Karpas-422 (cell line): ENCODE measurements around the gene ATP5PB. TPM values are rescaled to one million over a fixed set of nuclear protein-coding genes. Genes with fewer than 3 reads are reported as not detected.

Experiments used
- DNase-seq: peaks from one replicate; pipeline ENCODE4 v3.0.0-alpha.2; 2015
- H2AFZ ChIP-seq: fragments of 200-600 bp; sonication (generic); 2 replicates; pipeline ENCODE4 v1.6.1; 2014; ENCODE audit warnings: antibody characterized with exemption, low read length, mixed read lengths
- H3K27ac ChIP-seq: fragments of 200-600 bp; sonication (generic); 2 replicates; pipeline ENCODE4 v1.5.1; 2014; ENCODE audit warnings: mild to moderate bottlenecking, low read length, moderate library complexity
- H3K27me3 ChIP-seq: fragments of 200-600 bp; sonication (generic); 2 replicates; pipeline ENCODE4 v1.6.1; 2014; ENCODE audit warnings: low read length, mixed read lengths
- H3K36me3 ChIP-seq: fragments of 200-600 bp; sonication (generic); 2 replicates; pipeline ENCODE4 v1.6.1; 2014; ENCODE audit warnings: low read length, mixed read lengths; ENCODE audit not compliant: insufficient read depth
- H3K4me1 ChIP-seq: fragments of 200-600 bp; sonication (generic); 2 replicates; pipeline ENCODE4 v1.6.1; 2014; ENCODE audit warnings: mild to moderate bottlenecking, low read length, mixed read lengths
- H3K4me2 ChIP-seq: fragments of 200-600 bp; sonication (generic); 2 replicates; pipeline ENCODE4 v1.6.1; 2014; ENCODE audit warnings: low read length, low read depth, mild to moderate bottlenecking; ENCODE audit not compliant: poor library complexity, severe bottlenecking
- H3K4me3 ChIP-seq: fragments of 200-600 bp; sonication (generic); 2 replicates; pipeline ENCODE4 v1.5.1; 2014; ENCODE audit warnings: mild to moderate bottlenecking, antibody characterized with exemption, low read length, mixed read lengths
- H3K79me2 ChIP-seq: fragments of 200-600 bp; sonication (generic); 2 replicates; pipeline ENCODE4 v1.6.1; 2014; ENCODE audit warnings: mild to moderate bottlenecking, low read length, mixed read lengths
- H3K9ac ChIP-seq: fragments of 200-600 bp; sonication (generic); 2 replicates; pipeline ENCODE4 v1.6.0; 2014; ENCODE audit warnings: low read length
- H3K9me2 ChIP-seq: fragments of 200-600 bp; sonication (generic), shearing (Covaris generic); replicated peaks from 2 replicates; pipeline ENCODE4 v1.6.0; 2014; ENCODE audit warnings: mild to moderate bottlenecking, low read length, moderate library complexity; ENCODE audit not compliant: insufficient read depth
- H3K9me3 ChIP-seq: fragments of 300-700, 200-600 bp; sonication (generic); 2 replicates; pipeline ENCODE4 v1.6.1; 2014; ENCODE audit warnings: low read length, mixed read lengths
- H4K20me1 ChIP-seq: fragments of 200-600 bp; sonication (generic); 2 replicates; pipeline ENCODE4 v1.6.1; 2014; ENCODE audit warnings: mild to moderate bottlenecking, antibody characterized with exemption, low read length, low read depth; ENCODE audit not compliant: insufficient read depth
- total RNA-seq: library from RNA; depleted of rRNA; stranded (reverse); fragments of >200 nt; shearing (Covaris generic); gene quantifications from 2 replicates; pipeline ENCODE4 v1.2.3, GENCODE V29; 2014; ENCODE audit warnings: low replicate concordance

The ATP5PB gene
- total RNA-seq, 1 experiment from 2014 or later: 590 TPM

GRCh38 chr1:111414756-111415155 is 34.5 kb upstream of the ATP5PB start:
- no peak for DNase-seq
- H3K4me2 ChIP-seq: no peak overlapping the region
- H3K36me3 ChIP-seq: no peaks in the 10 kb centered on the region
- H3K9me2 ChIP-seq: no peaks in the 10 kb centered on the region
- H2AFZ ChIP-seq: no peak overlapping the region
- H3K27me3 ChIP-seq: no peaks in the 10 kb centered on the region
- no peak overlapping the region for H3K4me3 ChIP-seq
- no peaks in the 10 kb centered on the region for H3K79me2 ChIP-seq
- H3K9ac ChIP-seq: no peak overlapping the region
- no peak overlapping the region for H3K27ac ChIP-seq
- no peaks in the 10 kb centered on the region for H3K9me3 ChIP-seq
- no peaks in the 10 kb centered on the region for H4K20me1 ChIP-seq
- H3K4me1 ChIP-seq: peaks cover 7% of the 10 kb centered on the region

GRCh38 chr1:111415461-111415860 is 33.8 kb upstream of the ATP5PB start:
- no peak overlapping the region for H3K4me2 ChIP-seq
- no peak overlapping the region for H3K27ac ChIP-seq
- H4K20me1 ChIP-seq: no peaks in the 10 kb centered on the region
- H3K27me3 ChIP-seq: no peaks in the 10 kb centered on the region
- H3K9me2 ChIP-seq: no peaks in the 10 kb centered on the region
- H3K9me3 ChIP-seq: no peaks in the 10 kb centered on the region
- H2AFZ ChIP-seq: no peak overlapping the region
- no peaks in the 10 kb centered on the region for H3K36me3 ChIP-seq
- H3K4me3 ChIP-seq: no peak overlapping the region
- no peak for DNase-seq
- H3K4me1 ChIP-seq: peaks cover 7% of the 10 kb centered on the region
- H3K9ac ChIP-seq: no peak overlapping the region
- no peaks in the 10 kb centered on the region for H3K79me2 ChIP-seq

GRCh38 chr1:111417755-111418154 is 31.5 kb upstream of the ATP5PB start:
- Histone ChIP-seq H3K36me3 (no peaks in the 10 kb centered on the region), H3K4me1 (peaks cover 7% of the 10 kb centered on the region), H3K4me3 (no peak overlapping the region), H3K4me2 (no peak overlapping the region), H2AFZ (no peak overlapping the region), H3K9me3 (no peaks in the 10 kb centered on the region), H3K9me2 (no peaks in the 10 kb centered on the region), H3K27me3 (no peaks in the 10 kb centered on the region), H4K20me1 (no peaks in the 10 kb centered on the region), H3K79me2 (no peaks in the 10 kb centered on the region), H3K9ac (no peak overlapping the region), H3K27ac (no peak overlapping the region)
- DNase-seq: no peak

- peaks cover 7% of the 10 kb centered on the region for H3K4me1 ChIP-seq
- no peaks in the 10 kb centered on the region for H3K79me2 ChIP-seq
- DNase-seq: no peak
Observed at GRCh38 chr1:111419037-111419436, 30.2 kb upstream of the ATP5PB start.

GRCh38 chr1:111420377-111420776 is 28.9 kb upstream of the ATP5PB start:
- Histone ChIP-seq H3K27me3 (no peaks in the 10 kb centered on the region), H3K4me2 (no peak overlapping the region), H4K20me1 (no peaks in the 10 kb centered on the region), H3K9me2 (no peaks in the 10 kb centered on the region), H3K9ac (no peak overlapping the region), H3K27ac (no peak overlapping the region), H3K4me3 (no peak overlapping the region), H3K79me2 (no peaks in the 10 kb centered on the region), H3K36me3 (no peaks in the 10 kb centered on the region), H3K9me3 (no peaks in the 10 kb centered on the region), H3K4me1 (peaks cover 7% of the 10 kb centered on the region), H2AFZ (no peak overlapping the region)
- DNase-seq: no peak

More at GRCh38 chr1:111419037-111419436, 30.2 kb upstream of the ATP5PB start:
- Histone ChIP-seq H3K27me3 (no peaks in the 10 kb centered on the region), H2AFZ (no peak overlapping the region), H3K9me3 (no peaks in the 10 kb centered on the region), H3K4me3 (no peak overlapping the region), H3K36me3 (no peaks in the 10 kb centered on the region), H4K20me1 (no peaks in the 10 kb centered on the region), H3K9ac (no peak overlapping the region), H3K4me2 (no peak overlapping the region), H3K27ac (no peak overlapping the region), H3K9me2 (no peaks in the 10 kb centered on the region)

- Histone ChIP-seq H3K4me1 (no peaks in the 10 kb centered on the region), H3K4me3 (no peak overlapping the region), H3K9ac (no peak overlapping the region), H3K27ac (no peak overlapping the region), H3K4me2 (no peak overlapping the region), H3K79me2 (no peaks in the 10 kb centered on the region), H3K9me2 (no peaks in the 10 kb centered on the region), H3K9me3 (no peaks in the 10 kb centered on the region), H4K20me1 (no peaks in the 10 kb centered on the region), H3K36me3 (no peaks in the 10 kb centered on the region), H2AFZ (no peak overlapping the region), H3K27me3 (no peaks in the 10 kb centered on the region)
- DNase-seq: no peak
Observed at GRCh38 chr1:111422546-111423391, 26.5 kb upstream of the ATP5PB start.

GRCh38 chr1:111424281-111424680 is 25.0 kb upstream of the ATP5PB start:
- Histone ChIP-seq H3K9me2 (no peaks in the 10 kb centered on the region), H2AFZ (no peak overlapping the region), H3K9me3 (no peaks in the 10 kb centered on the region)

GRCh38 chr1:111436726-111437125 is 12.5 kb upstream of the ATP5PB start:
- Histone ChIP-seq H3K27me3 (no peaks in the 10 kb centered on the region), H3K9me2 (no peaks in the 10 kb centered on the region), H2AFZ (no peak overlapping the region), H3K36me3 (peaks cover 37% of the 10 kb centered on the region), H3K4me2 (no peak overlapping the region), H3K9me3 (no peaks in the 10 kb centered on the region), H3K27ac (no peak overlapping the region), H3K4me3 (no peak overlapping the region), H3K79me2 (no peaks in the 10 kb centered on the region), H4K20me1 (0 out of 2 replicates have a peak, but pooled peaks cover 10% of the 10 kb centered on the region), H3K4me1 (peaks cover 3% of the 10 kb centered on the region; the same call in 1 of the 2 replicates), H3K9ac (no peak overlapping the region)
- no peak for DNase-seq

More at GRCh38 chr1:111424281-111424680, 25.0 kb upstream of the ATP5PB start:
- Histone ChIP-seq H3K27me3 (no peaks in the 10 kb centered on the region), H3K9ac (no peak overlapping the region), H3K4me1 (no peaks in the 10 kb centered on the region), H3K27ac (no peak overlapping the region), H3K4me2 (no peak overlapping the region), H3K36me3 (no peaks in the 10 kb centered on the region), H3K4me3 (no peak overlapping the region), H3K79me2 (no peaks in the 10 kb centered on the region), H4K20me1 (no peaks in the 10 kb centered on the region)
- no peak for DNase-seq
